Stomach (tissue), 4 donors: Measurements from ENCODE around the gene BOLA2B.
"Not testable (repeated sequence)": the region's sequence is repeated elsewhere in the genome, so short reads cannot be mapped to it uniquely, and the experiment has no call there.

Source experiments
- POLR2A ChIP-seq, 4 donors: fragments of 450-650 bp; IDR thresholded peaks; one replicate each; pipeline ENCODE4 v1.6.1; 2016; ENCODE audit warnings: antibody characterized with exemption in 4 of 4, control low read depth in 2 of 4, mild to moderate bottlenecking in 1 of 4, moderate library complexity in 1 of 4
- POLR2AphosphoS5 ChIP-seq, 3 donors: sonication (generic); formaldehyde crosslinking; IDR thresholded peaks; one replicate each; pipeline ENCODE4 v1.6.1; 2016; ENCODE audit warnings: antibody characterized with exemption in 3 of 3
- TF ChIP-seq, protein P1 (sequence below), 7 experiments: fragments of 450-650 bp in 4 of 7; fragments of 200-600 bp in 3 of 7; sonication (generic) in 3 of 7; IDR thresholded peaks; one replicate each; pipeline ENCODE4 v1.5.1; 2016 to 2019; ENCODE audit warnings: antibody characterized with exemption in 7 of 7, control low read depth in 2 of 7, mild to moderate bottlenecking in 1 of 7

DNA sequence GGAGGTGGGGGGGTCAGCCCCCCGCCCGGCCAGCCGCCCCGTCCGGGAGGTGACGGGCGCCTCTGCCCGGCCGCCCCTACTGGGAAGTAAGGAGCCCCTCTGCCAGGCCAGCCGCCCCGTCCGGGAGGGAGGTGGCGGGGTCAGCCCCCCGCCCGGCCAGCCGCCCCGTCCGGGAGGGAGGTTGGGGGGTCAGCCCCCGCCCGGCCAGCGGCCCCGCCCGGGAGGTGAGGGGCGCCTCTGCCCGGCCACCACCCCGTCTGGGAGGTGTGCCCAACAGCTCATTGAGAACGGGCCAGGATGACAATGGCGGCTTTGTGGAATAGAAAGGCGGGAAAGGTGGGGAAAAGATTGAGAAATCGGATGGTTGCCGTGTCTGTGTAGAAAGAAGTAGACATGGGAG, 23.3 kb downstream of the BOLA2B start:
- TF ChIP-seq, protein P1, sequence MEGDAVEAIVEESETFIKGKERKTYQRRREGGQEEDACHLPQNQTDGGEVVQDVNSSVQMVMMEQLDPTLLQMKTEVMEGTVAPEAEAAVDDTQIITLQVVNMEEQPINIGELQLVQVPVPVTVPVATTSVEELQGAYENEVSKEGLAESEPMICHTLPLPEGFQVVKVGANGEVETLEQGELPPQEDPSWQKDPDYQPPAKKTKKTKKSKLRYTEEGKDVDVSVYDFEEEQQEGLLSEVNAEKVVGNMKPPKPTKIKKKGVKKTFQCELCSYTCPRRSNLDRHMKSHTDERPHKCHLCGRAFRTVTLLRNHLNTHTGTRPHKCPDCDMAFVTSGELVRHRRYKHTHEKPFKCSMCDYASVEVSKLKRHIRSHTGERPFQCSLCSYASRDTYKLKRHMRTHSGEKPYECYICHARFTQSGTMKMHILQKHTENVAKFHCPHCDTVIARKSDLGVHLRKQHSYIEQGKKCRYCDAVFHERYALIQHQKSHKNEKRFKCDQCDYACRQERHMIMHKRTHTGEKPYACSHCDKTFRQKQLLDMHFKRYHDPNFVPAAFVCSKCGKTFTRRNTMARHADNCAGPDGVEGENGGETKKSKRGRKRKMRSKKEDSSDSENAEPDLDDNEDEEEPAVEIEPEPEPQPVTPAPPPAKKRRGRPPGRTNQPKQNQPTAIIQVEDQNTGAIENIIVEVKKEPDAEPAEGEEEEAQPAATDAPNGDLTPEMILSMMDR (IDR thresholded peaks at IDR 0.05): not testable (repeated sequence)
- not testable (repeated sequence) for TF ChIP-seq POLR2A, POLR2AphosphoS5 (IDR thresholded peaks at IDR 0.05)
